H1 (cell line): ENCODE results near the gene PNCK. TPM values are rescaled to one million over a fixed set of nuclear protein-coding genes. Genes with fewer than 3 reads are reported as not detected.

Source experiments
- CTCF ChIA-PET: fragments of 300-600 bp; sonication (Branson Sonifier 250); formaldehyde crosslinking; loops from one replicate; lab custom pipeline; 2021; ENCODE audit not compliant: partially characterized antibody; lab: Charles Lee
- POLR2A ChIA-PET: fragments of 300-600 bp; sonication (Branson Sonifier 250); formaldehyde crosslinking; loops from one replicate; lab custom pipeline; 2021; ENCODE audit warnings: inconsistent platforms; ENCODE audit not compliant: partially characterized antibody; lab: Charles Lee
- DNase-seq, 2 experiments: peaks; one replicate each; pipeline versions ENCODE4 v3.0.0 to v3.0.0-alpha.2; 2010 to 2022; ENCODE audit warnings: low spot score in 2 of 2, low read depth in 1 of 2, mixed read lengths in 1 of 2
- FAIRE-seq: peaks from 2 replicates; lab custom pipeline; 2011; peaks lifted over from hg19 to GRCh38; lab: Jason Lieb, UNC
- H2AFZ ChIP-seq: 2 replicates; pipeline ENCODE4 v1.8.1; 2012; ENCODE audit warnings: low read length, inconsistent platforms
- H2AK5ac ChIP-seq: 2 replicates; pipeline ENCODE4 v1.6.1; 2013; ENCODE audit warnings: low read depth, low read length
- H2BK120ac ChIP-seq: replicated peaks from 2 replicates; pipeline ENCODE3; 2013; ENCODE audit warnings: low read depth, low read length, inconsistent platforms
- H2BK12ac ChIP-seq: 2 replicates; pipeline ENCODE4 v1.6.1; 2013; ENCODE audit warnings: low read depth, low read length
- H2BK15ac ChIP-seq: 2 replicates; pipeline ENCODE4 v1.6.1; 2013; ENCODE audit warnings: low read length
- H2BK20ac ChIP-seq: 2 replicates; pipeline ENCODE4 v1.6.1; 2013; ENCODE audit warnings: low read length
- H2BK5ac ChIP-seq: 2 replicates; pipeline ENCODE4 v1.6.1; 2013; ENCODE audit warnings: low read depth, low read length
- H3K14ac ChIP-seq: 2 replicates; pipeline ENCODE4 v1.6.1; 2013; ENCODE audit warnings: inconsistent platforms; ENCODE audit not compliant: insufficient read length
- H3K18ac ChIP-seq: 2 replicates; pipeline ENCODE4 v1.6.1; 2013; ENCODE audit warnings: low read length; ENCODE audit errors: extremely low read depth
- H3K23ac ChIP-seq: 2 replicates; pipeline ENCODE4 v1.6.1; 2013; ENCODE audit warnings: inconsistent platforms; ENCODE audit not compliant: insufficient read length
- H3K23me2 ChIP-seq: 2 replicates; pipeline ENCODE4 v1.6.1; 2013; ENCODE audit warnings: low read depth, low read length
- H3K27ac ChIP-seq: 2 replicates; pipeline ENCODE4 v1.6.1; 2011; ENCODE audit warnings: low read depth, low read length, inconsistent platforms
- H3K27me3 ChIP-seq, 4 experiments: replicated peaks in 1 of 4; 1 replicate in 1 of 4; 2 replicates in 3 of 4; pipeline versions ENCODE4 v1.6.1 to v1.8.1; 2011 to 2013; ENCODE audit warnings: low read length in 3 of 4, mild to moderate bottlenecking in 3 of 4, inconsistent platforms in 2 of 4, mixed read lengths in 2 of 4, moderate library complexity in 1 of 4; ENCODE audit not compliant: control insufficient read depth in 3 of 4, insufficient read depth in 3 of 4; ENCODE audit errors: extremely low read depth in 1 of 4
- H3K36me3 ChIP-seq, 4 experiments: 2 replicates each; pipeline versions ENCODE4 v1.6.1 to v1.8.1; 2011 to 2013; ENCODE audit warnings: mild to moderate bottlenecking in 4 of 4, low read length in 3 of 4, moderate library complexity in 2 of 4, control low read depth in 1 of 4, inconsistent platforms in 1 of 4; ENCODE audit not compliant: insufficient read depth in 4 of 4, control insufficient read depth in 2 of 4
- H3K4ac ChIP-seq: replicated peaks from 2 replicates; pipeline ENCODE3; 2013; ENCODE audit warnings: low read length, low read depth, mixed read lengths, inconsistent platforms; ENCODE audit not compliant: insufficient read length
- H3K4me1 ChIP-seq, 4 experiments: replicated peaks in 1 of 4; 1 replicate in 1 of 4; 2 replicates in 3 of 4; pipeline versions ENCODE4 v1.6.1 to v1.8.1; 2011 to 2013; ENCODE audit warnings: low read length in 3 of 4, inconsistent platforms in 2 of 4, mixed read lengths in 1 of 4; ENCODE audit not compliant: insufficient read depth in 4 of 4, control insufficient read depth in 3 of 4
- H3K4me2 ChIP-seq, 2 experiments: 2 replicates each; pipeline versions ENCODE4 v1.6.1 to v1.8.1; 2011 to 2013; ENCODE audit warnings: low read depth in 2 of 2, low read length in 2 of 2, control low read depth in 1 of 2, inconsistent platforms in 1 of 2, mild to moderate bottlenecking in 1 of 2; ENCODE audit not compliant: insufficient read depth in 1 of 2
- H3K4me3 ChIP-seq, 4 experiments: fragments of 200-600, 300-600 bp in 1 of 4; sonication (generic), shearing (Covaris generic), sonication (Bioruptor Twin) in 1 of 4; 2 replicates each; pipeline versions ENCODE4 v1.5.1 to v1.8.1; 2011 to 2016; ENCODE audit warnings: low read length in 4 of 4, low read depth in 3 of 4, control low read depth in 2 of 4, inconsistent platforms in 2 of 4, mild to moderate bottlenecking in 2 of 4, mixed read lengths in 1 of 4, moderate library complexity in 1 of 4; ENCODE audit not compliant: insufficient read depth in 2 of 4; ENCODE audit errors: extremely low read depth in 1 of 4
- H3K56ac ChIP-seq: replicated peaks from 2 replicates; pipeline ENCODE3; 2013; ENCODE audit warnings: low read depth, mild to moderate bottlenecking, mixed read lengths, low read length, inconsistent platforms; ENCODE audit not compliant: insufficient read length
- H3K79me1 ChIP-seq: 2 replicates; pipeline ENCODE4 v1.6.1; 2013; ENCODE audit warnings: low read depth, low read length, control low read depth
- H3K79me2 ChIP-seq, 2 experiments: 2 replicates each; pipeline versions ENCODE4 v1.6.1 to v1.8.1; 2012 to 2013; ENCODE audit warnings: low read length in 2 of 2, mild to moderate bottlenecking in 2 of 2, inconsistent platforms in 1 of 2; ENCODE audit not compliant: insufficient read depth in 2 of 2, control insufficient read depth in 1 of 2
- H3K9ac ChIP-seq, 4 experiments: replicated peaks in 1 of 4; 1 replicate in 1 of 4; 2 replicates in 3 of 4; pipeline versions ENCODE4 v1.6.1 to v1.8.1; 2011 to 2013; ENCODE audit warnings: low read depth in 3 of 4, low read length in 3 of 4, control low read depth in 2 of 4, mild to moderate bottlenecking in 2 of 4, moderate library complexity in 2 of 4, inconsistent platforms in 1 of 4; ENCODE audit errors: extremely low read depth in 1 of 4
- H3K9me3 ChIP-seq, 2 experiments: 2 replicates each; pipeline versions ENCODE4 v1.6.1 to v1.8.1; 2012 to 2013; ENCODE audit warnings: mild to moderate bottlenecking in 2 of 2, moderate library complexity in 2 of 2, control low read depth in 1 of 2, inconsistent platforms in 1 of 2, low read depth in 1 of 2, low read length in 1 of 2, mixed read lengths in 1 of 2; ENCODE audit not compliant: insufficient read depth in 2 of 2
- H4K20me1 ChIP-seq, 2 experiments: replicated peaks in 1 of 2; 2 replicates each; pipeline versions ENCODE3 to v1.8.1; 2011 to 2013; ENCODE audit warnings: inconsistent platforms in 2 of 2, low read length in 2 of 2, mild to moderate bottlenecking in 1 of 2; ENCODE audit not compliant: insufficient read depth in 2 of 2, control insufficient read depth in 1 of 2
- H4K5ac ChIP-seq: 2 replicates; pipeline ENCODE4 v1.6.1; 2013; ENCODE audit warnings: low read length, low read depth, mixed read lengths, inconsistent platforms; ENCODE audit not compliant: insufficient read length
- H4K8ac ChIP-seq: 2 replicates; pipeline ENCODE4 v1.8.0; 2013; ENCODE audit warnings: mild to moderate bottlenecking, moderate library complexity, low read length, inconsistent platforms; ENCODE audit not compliant: insufficient read depth; ENCODE audit errors: extremely low read depth
- H4K91ac ChIP-seq: replicated peaks from 2 replicates; pipeline ENCODE3; 2013; ENCODE audit warnings: low read length, mixed read lengths, inconsistent platforms; ENCODE audit not compliant: insufficient read length
- BCL11A ChIP-seq, 2 experiments: IDR thresholded peaks; one replicate each; pipeline ENCODE4 v1.6.1; 2011; ENCODE audit warnings: low read depth in 2 of 2, low read length in 2 of 2, mild to moderate bottlenecking in 2 of 2
- CHD1 ChIP-seq: IDR thresholded peaks from 2 replicates; pipeline ENCODE4 v1.6.1; 2012; ENCODE audit warnings: low read depth, low read length, improper control_type of control experiment
- HDAC2 ChIP-seq, 2 experiments: fragments of 300-600 bp in 1 of 2; sonication (generic) in 1 of 2; IDR thresholded peaks; 2 replicates each; pipeline ENCODE4 v1.6.1; 2011 to 2012; ENCODE audit warnings: low read depth in 2 of 2, low read length in 2 of 2, mild to moderate bottlenecking in 2 of 2, moderate library complexity in 2 of 2, borderline replicate concordance in 1 of 2, inconsistent platforms in 1 of 2
- RFX5 ChIP-seq: IDR thresholded peaks from 2 replicates; pipeline ENCODE4 v1.6.1; 2011; ENCODE audit warnings: low read depth, low read length, improper control_type of control experiment, borderline replicate concordance
- SAP30 ChIP-seq: fragments of 300-600 bp; sonication (generic); IDR thresholded peaks from 2 replicates; pipeline ENCODE4 v1.7.1; 2012; ENCODE audit warnings: low read length, moderate library complexity, mild to moderate bottlenecking, inconsistent platforms; ENCODE audit not compliant: insufficient read depth, insufficient replicate concordance
- SUZ12 ChIP-seq: fragments of 200-600 bp; sonication (generic); IDR thresholded peaks from 2 replicates; pipeline ENCODE4 v1.6.1; 2012; ENCODE audit warnings: mild to moderate bottlenecking, inconsistent platforms, low read length, moderate library complexity, mixed read lengths
- WGBS, 2 experiments: shearing (Covaris generic) in 1 of 2; methylation state at CpG; one replicate each; pipeline versions ENCODE4 v1.1.6 to v1.1.7; 2013 to 2015; ENCODE audit warnings: low lambda C conversion rate in 2 of 2, mixed read lengths in 2 of 2, inconsistent platforms in 1 of 2, low coverage in 1 of 2, missing lambda C conversion rate in 1 of 2; ENCODE audit not compliant: insufficient replicate concordance in 2 of 2, insufficient coverage in 1 of 2, insufficient read length in 1 of 2; ENCODE audit errors: extremely low coverage in 1 of 2, missing lambda C conversion rate in 1 of 2; 5-methylcytosine and 5-hydroxymethylcytosine counted together
- polyA plus RNA-seq, 7 experiments: library from polyadenylated mRNA; depleted of rRNA in 3 of 7; stranded (reverse) in 5 of 7; unstranded in 2 of 7; fragments of >200 nt in 5 of 7; fragments of 200-250 nt in 2 of 7; gene quantifications; 1 replicate in 5 of 7; 2 replicates in 1 of 7; 4 replicates in 1 of 7; pipeline versions ENCODE4 v1.2.1 to v1.2.3, GENCODE V29; 2011 to 2013; ENCODE audit warnings: missing spikeins in 2 of 7, mixed read lengths in 2 of 7
- total RNA-seq: library from RNA; stranded (reverse); fragmentation: NEBNext Ultra II Directional; extraction: Animal tissue kit (Norgen Biotek cat#: 25700); gene quantifications from 2 replicates; pipeline ENCODE4 v1.2.1, GENCODE V29; 2021

Gene PNCK
- total and polyA plus RNA-seq, 2 of the 8 experiments (the other 6 are each of a cell fraction or from before 2014, with no cell fraction given) = 6.2 to 6.3 TPM

- ChIA-PET POLR2A (interaction anchor here (0.6 kb wide), 1 partner anchor 203 kb away, joined by 3 read pairs; no protein-coding TSS in a partner anchor), CTCF (interaction anchor here (0.6 to 21.6 kb wide), 6 partner anchors 10 to 117 kb away, joined by 3 to 408 read pairs (median 6); partner anchors contain the start of gene DUSP9)
- no peak overlapping the region for H2BK120ac ChIP-seq
- H4K5ac ChIP-seq = no peak overlapping the region
- no peak for TF ChIP-seq RFX5
- TF ChIP-seq HDAC2 (IDR thresholded peaks at IDR 0.05; ENCODE audit: borderline replicate concordance in 1 of 2, low read depth in 2 of 2, low read length in 2 of 2) = no peak
- TF ChIP-seq SAP30 = no peak
- no peak for TF ChIP-seq SUZ12
- no peak for TF ChIP-seq CHD1
- TF ChIP-seq BCL11A (IDR thresholded peaks at IDR 0.05; ENCODE audit: low read depth in 2 of 2, low read length in 2 of 2) = no peak
- no peaks in the 10 kb centered on the region; a peak in 1 of 4 replicates for H3K9me3 ChIP-seq
- H3K56ac ChIP-seq = no peak overlapping the region
- H3K79me1 ChIP-seq = no peaks in the 10 kb centered on the region
- H2BK12ac ChIP-seq = no peak overlapping the region
- no peak overlapping the region for H4K8ac ChIP-seq
- H3K9ac ChIP-seq = no peak overlapping the region
- no peaks in the 10 kb centered on the region for H3K79me2 ChIP-seq
- peak overlapping the region; percentile 63 to 89 for H3K4me2 ChIP-seq
- peak overlapping the region in 2 of 4 experiments; percentile 10 to 57; a peak in 4 of 8 replicates for H3K4me3 ChIP-seq
- H4K91ac ChIP-seq = no peak overlapping the region
- no peak overlapping the region for H2BK5ac ChIP-seq
- H3K23ac ChIP-seq = no peak overlapping the region
- FAIRE-seq (no peak), DNase-seq (no peak)
- H2BK20ac ChIP-seq = no peak overlapping the region
- H3K4ac ChIP-seq = no peak overlapping the region
- peaks cover 0 to 18% (median 8%) of the 10 kb centered on the region in 4 experiments; a peak in 5 of 7 replicates for H3K4me1 ChIP-seq
- 23% methylated on average over 3 of the region's 8 CpGs; no CpG with 5 or more reads in 1 of the 2 experiments for WGBS, 2 experiments
- no peak overlapping the region for H2BK15ac ChIP-seq
- no peaks in the 10 kb centered on the region for H3K36me3 ChIP-seq
- no peak overlapping the region for H3K14ac ChIP-seq
- peaks cover 0 to 12% of the 10 kb centered on the region in 2 experiments for H4K20me1 ChIP-seq
- peaks cover 45 to 60% (median 58%) of the 10 kb centered on the region in 4 experiments for H3K27me3 ChIP-seq
- no peak overlapping the region for H2AK5ac ChIP-seq
- no peak overlapping the region for H3K27ac ChIP-seq
- no peak overlapping the region for H2AFZ ChIP-seq
- H3K23me2 ChIP-seq = peaks cover 7% of the 10 kb centered on the region; the same call in 1 of the 2 replicates
- no peak overlapping the region for H3K18ac ChIP-seq
Measured at GRCh38 chrX:153641627-153642026, 32.0 kb downstream of the PNCK start.
